ENCODE results near the gene FAM240B. TPM values are rescaled to one million over a fixed set of nuclear protein-coding genes. Genes with fewer than 3 reads are reported as not detected.

The FAM240B gene
- total and polyA plus RNA-seq, 10 of the 15 experiments (the other 5 are each of a cell fraction or from before 2014, with no cell fraction given) = not detected

DNA sequence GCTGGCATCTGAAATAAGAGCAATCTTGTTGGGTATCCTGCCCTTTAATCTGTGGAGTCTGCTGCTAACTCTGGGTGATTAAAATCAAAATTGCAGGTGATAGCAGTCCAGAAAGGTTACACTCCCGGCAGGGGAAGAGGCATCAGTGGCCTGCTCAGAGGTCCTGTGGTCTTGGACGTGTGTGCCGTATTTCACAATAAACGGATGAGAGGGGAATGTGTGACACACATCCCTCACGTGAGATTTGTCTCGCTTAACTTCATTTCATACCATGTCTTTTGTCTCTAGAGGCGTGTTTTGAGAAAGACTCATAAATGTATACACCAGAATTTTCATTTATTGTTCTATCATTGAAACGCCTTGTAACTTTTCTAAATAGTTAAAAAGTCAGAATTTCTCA lies 36.6 kb downstream of the FAM240B start:
- ATAC-seq = no peak
- Histone ChIP-seq H3K9ac (ENCODE audit: control insufficient read depth, insufficient read depth, low read length) (no peak overlapping the region), H3K4me3 (no peak overlapping the region), H3K4me1 (ENCODE audit: control insufficient read depth, insufficient read depth, low read length) (no peaks in the 10 kb centered on the region), H3K27me3 (replicated peaks in 1 of 2; ENCODE audit: control insufficient read depth in 2 of 2, insufficient read depth in 2 of 2, low read length in 1 of 2) (no peaks in the 10 kb centered on the region; a peak in 1 of 4 replicates), H3K79me2 (ENCODE audit: control insufficient read depth, insufficient read depth, low read length) (no peaks in the 10 kb centered on the region), H3K36me3 (ENCODE audit: control insufficient read depth in 2 of 2, insufficient read depth in 2 of 2, low read length in 1 of 2) (no peaks in the 10 kb centered on the region), H2AFZ (ENCODE audit: control insufficient read depth, low read depth, low read length) (no peak overlapping the region), H3K27ac (ENCODE audit: control insufficient read depth, insufficient read depth) (no peak overlapping the region), H4K20me1 (ENCODE audit: control insufficient read depth, insufficient read depth) (no peaks in the 10 kb centered on the region; the same call in 1 of the 2 replicates), H3K9me3 (replicated peaks; ENCODE audit: control insufficient read depth, insufficient read depth, low read length) (no peaks in the 10 kb centered on the region), H3K4me2 (ENCODE audit: control insufficient read depth, insufficient read depth) (no peak overlapping the region)
- DNase-seq (ENCODE audit: low read depth, low spot score) = no peak
- POLR2A ChIA-PET = no interaction called here
- RAD21 ChIA-PET (ENCODE audit: unreplicated experiment) = no interaction called here
- CTCF ChIA-PET = interaction anchor here (0.7 kb wide), 1 partner anchor 33 kb away, joined by 3 read pairs; no protein-coding TSS in a partner anchor
- intact Hi-C loops (cut with micrococcal nuclease; ENCODE audit: unreplicated experiment) = no loop called here
- SMC1A ChIA-PET (ENCODE audit: uncharacterized antibody, unreplicated experiment) = interaction anchor here (1.1 kb wide), 1 partner anchor 23 kb away, joined by 3 read pairs; no protein-coding TSS in a partner anchor
- WGBS (ENCODE audit: insufficient coverage, insufficient replicate concordance, low lambda C conversion rate, missing lambda C conversion rate) = 55% methylated on average over 8 of the region's 8 CpGs
- TF ChIP-seq BHLHE40 (IDR thresholded peaks at IDR 0.05; ENCODE audit: borderline replicate concordance in 1 of 2, low read depth in 2 of 2, low read length in 1 of 2) (peak in 1 of 2 experiments; percentile 35; a peak in 1 of 4 replicates), ETV6 (conservative IDR thresholded peaks at IDR 0.05 in 1 of 2, IDR thresholded peaks at IDR 0.05 in 1 of 2; ENCODE audit: borderline replicate concordance in 1 of 2, low read depth in 1 of 2) (no peak)
- BruUV-seq (replicated peaks) = no TSS peak
- FAIRE-seq = no peak
- in situ Hi-C loops (cut with MboI) = loop anchor here (25.0 kb wide), 1 partner anchor 771 kb away; the partner anchor contains the start of gene SLC25A51

DNA sequence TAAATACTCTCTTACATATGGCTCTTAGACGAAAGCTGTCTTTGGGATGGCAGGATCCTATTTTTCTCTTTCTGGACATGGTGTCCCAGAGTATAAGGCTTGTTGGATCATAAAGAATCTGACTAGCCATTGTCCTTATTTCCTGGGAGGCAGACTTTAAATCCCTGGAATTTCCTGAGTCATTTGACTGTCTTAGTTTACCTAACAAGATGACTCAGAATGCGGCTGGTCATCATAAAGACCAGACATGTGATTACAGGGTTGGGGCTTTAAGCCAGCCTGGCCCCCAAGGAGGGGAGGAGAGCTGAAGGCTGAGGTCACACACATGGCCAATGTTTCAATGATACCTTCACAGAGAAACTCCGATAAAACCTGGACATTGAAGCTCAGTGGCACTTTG lies 37.2 kb downstream of the FAM240B start:
- in situ Hi-C loops (cut with MboI) = loop anchor here (25.0 kb wide), 1 partner anchor 770 kb away; the partner anchor contains the start of gene SLC25A51
- ChIA-PET CTCF (interaction anchor here (0.7 to 1.1 kb wide), 2 partner anchors 8 to 33 kb away, joined by 3 to 4 read pairs; no protein-coding TSS in a partner anchor), RAD21 (ENCODE audit: unreplicated experiment) (interaction anchor here (1.0 kb wide), 1 partner anchor 11 kb away, joined by 4 read pairs; no protein-coding TSS in a partner anchor), SMC1A (ENCODE audit: uncharacterized antibody, unreplicated experiment) (interaction anchor here (0.7 to 1.1 kb wide), 3 partner anchors 8 to 23 kb away, joined by 3 read pairs; no protein-coding TSS in a partner anchor), POLR2A (no interaction called here)
- ATAC-seq (peak; percentile 37; the same call in 1 of the 3 replicates), FAIRE-seq (no peak), DNase-seq (ENCODE audit: low read depth, low spot score) (no peak)
- H3K4me1 ChIP-seq (ENCODE audit: control insufficient read depth, insufficient read depth, low read length) = no peaks in the 10 kb centered on the region
- no peaks in the 10 kb centered on the region for H3K36me3 ChIP-seq (ENCODE audit: control insufficient read depth in 2 of 2, insufficient read depth in 2 of 2, low read length in 1 of 2)
- H3K4me2 ChIP-seq (ENCODE audit: control insufficient read depth, insufficient read depth) = no peak overlapping the region
- no peak overlapping the region for H2AFZ ChIP-seq (ENCODE audit: control insufficient read depth, low read depth, low read length)
- H3K27me3 ChIP-seq (replicated peaks in 1 of 2; ENCODE audit: control insufficient read depth in 2 of 2, insufficient read depth in 2 of 2, low read length in 1 of 2) = no peaks in the 10 kb centered on the region; a peak in 1 of 4 replicates
- no peak overlapping the region for H3K9ac ChIP-seq (ENCODE audit: control insufficient read depth, insufficient read depth, low read length)
- no TSS peak for BruUV-seq (replicated peaks)
- no peak overlapping the region for H3K27ac ChIP-seq (ENCODE audit: control insufficient read depth, insufficient read depth)
- intact Hi-C loops (cut with micrococcal nuclease; ENCODE audit: unreplicated experiment) = no loop called here
- no peak overlapping the region for H3K4me3 ChIP-seq
- TF ChIP-seq RELA (IDR thresholded peaks at IDR 0.05; ENCODE audit: borderline replicate concordance, partially characterized antibody) (no peak), POLR2AphosphoS5 (IDR thresholded peaks at IDR 0.05; ENCODE audit: low read length) (no peak)
- no peaks in the 10 kb centered on the region for H3K9me3 ChIP-seq (replicated peaks; ENCODE audit: control insufficient read depth, insufficient read depth, low read length)
- no peaks in the 10 kb centered on the region for H3K79me2 ChIP-seq (ENCODE audit: control insufficient read depth, insufficient read depth, low read length)
- 16% methylated on average over 3 of the region's 3 CpGs for WGBS (ENCODE audit: insufficient coverage, insufficient replicate concordance, low lambda C conversion rate, missing lambda C conversion rate)
- no peaks in the 10 kb centered on the region; the same call in 1 of the 2 replicates for H4K20me1 ChIP-seq (ENCODE audit: control insufficient read depth, insufficient read depth)
